NCI-H2029 (cell line): Measurements from ENCODE around the gene TRABD2B.

Experiments
- DNase-seq: peaks from one replicate; lab custom pipeline; 2025; lab: John Stamatoyannopoulos, UW

TRABD2B gene

DNA sequence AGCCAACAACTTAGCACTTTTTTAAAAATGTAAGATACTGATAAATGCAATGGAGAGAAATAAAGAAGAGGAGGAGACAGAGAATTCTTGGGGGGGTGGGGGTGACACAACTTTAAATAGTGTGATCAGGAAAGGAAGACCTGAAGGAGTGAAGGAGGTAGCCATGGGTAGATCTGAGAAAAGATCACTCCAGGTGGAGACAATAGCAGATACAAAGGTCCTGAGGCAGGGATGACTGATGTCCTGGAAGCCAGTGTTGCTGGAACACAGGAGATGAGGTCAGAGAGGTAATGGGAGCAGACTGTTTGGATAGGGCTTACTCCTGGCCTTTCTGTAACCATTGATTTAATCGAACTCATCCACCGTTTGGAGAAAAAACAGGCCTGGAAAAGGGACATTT, 24.6 kb upstream of the TRABD2B start:
- no peak for DNase-seq

DNA sequence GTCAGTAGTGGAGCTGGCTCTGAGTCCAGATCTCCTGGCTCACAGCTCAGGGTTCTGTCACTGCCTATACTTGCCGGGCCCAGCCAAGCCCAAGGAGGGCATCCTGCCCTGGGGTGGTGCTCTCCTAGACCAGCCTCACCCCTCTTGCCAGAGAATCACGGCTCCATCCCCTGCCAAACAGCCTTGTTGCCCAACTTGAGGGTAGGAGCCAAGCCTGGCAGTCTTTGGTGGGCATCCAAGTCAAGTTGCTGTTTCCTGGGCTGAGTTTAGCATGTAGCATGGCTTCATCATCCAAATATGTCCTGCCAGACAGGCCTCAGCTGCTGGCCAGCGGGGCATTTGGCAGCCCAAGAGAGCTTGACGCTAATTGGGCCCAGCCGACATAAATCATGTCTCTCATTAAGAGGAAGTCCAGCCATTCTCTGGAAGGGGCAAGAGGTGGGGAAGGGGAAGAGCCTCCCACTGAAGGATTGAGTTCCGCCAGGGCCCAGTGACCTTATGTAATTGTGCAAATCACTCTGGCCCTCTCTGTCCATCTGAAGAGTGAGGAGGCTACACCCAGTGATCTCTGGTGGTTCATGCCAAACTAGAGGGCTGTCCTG, 22.6 kb upstream of the TRABD2B start:
- DNase-seq: no peak

DNA sequence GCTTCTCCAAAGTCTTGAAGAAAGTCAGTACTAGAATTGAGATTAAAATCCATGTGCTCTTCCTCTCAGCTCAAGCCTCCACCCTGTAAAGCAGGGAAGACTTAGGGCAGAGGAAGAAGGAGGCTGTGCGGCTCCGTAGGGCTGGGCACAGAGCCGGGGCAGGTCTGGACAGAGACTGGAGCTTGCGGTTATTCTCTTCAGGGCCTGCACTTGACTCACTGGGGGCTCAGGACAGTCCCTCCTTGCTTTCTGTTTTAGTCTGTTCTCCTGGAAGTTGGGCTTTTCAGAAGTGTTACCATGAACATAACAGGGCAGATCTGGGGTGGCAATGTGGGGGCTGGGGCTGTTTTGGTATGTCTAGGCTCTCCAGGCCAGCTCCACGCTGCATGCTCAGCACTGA, 21.6 kb upstream of the TRABD2B start:
- no peak for DNase-seq

DNA sequence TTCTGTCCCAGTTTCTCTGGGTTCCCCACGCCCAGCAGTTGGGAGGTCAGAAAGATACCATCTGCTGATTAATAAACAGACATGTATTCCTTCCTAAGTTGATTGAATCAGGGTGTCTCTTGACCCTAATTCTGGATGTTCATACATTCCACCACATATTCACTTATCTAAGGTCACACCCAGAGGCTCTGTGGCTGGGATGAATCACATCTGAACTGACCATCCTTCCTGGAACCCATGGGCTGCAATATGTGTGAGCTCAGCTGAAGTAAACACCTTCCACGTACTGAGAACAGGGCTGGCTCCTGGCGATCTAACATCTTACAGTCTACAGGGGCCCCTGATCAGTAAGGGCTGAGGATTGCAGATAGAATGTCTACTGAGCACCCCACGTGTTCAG, 20.5 kb upstream of the TRABD2B start:
- no peak for DNase-seq

DNA sequence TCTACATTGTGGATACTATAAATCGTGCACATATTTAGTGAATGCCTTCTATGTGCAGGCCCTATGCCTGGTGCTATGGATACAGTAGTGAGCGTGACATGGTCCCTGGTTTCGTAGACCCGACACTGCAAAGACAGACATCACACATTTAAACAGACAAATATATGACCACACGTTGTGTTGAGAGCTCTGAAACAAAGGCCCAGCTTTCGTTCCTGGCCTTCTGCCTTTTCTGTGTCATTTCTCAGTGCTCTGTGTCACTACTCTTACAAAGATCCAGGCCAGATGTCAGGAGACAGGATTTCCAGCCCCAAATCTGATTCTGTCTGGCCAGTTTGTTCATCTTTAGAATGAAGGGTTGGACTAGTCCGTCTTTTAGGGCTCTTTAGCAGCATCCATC, 19.3 kb upstream of the TRABD2B start:
- DNase-seq: no peak

DNA sequence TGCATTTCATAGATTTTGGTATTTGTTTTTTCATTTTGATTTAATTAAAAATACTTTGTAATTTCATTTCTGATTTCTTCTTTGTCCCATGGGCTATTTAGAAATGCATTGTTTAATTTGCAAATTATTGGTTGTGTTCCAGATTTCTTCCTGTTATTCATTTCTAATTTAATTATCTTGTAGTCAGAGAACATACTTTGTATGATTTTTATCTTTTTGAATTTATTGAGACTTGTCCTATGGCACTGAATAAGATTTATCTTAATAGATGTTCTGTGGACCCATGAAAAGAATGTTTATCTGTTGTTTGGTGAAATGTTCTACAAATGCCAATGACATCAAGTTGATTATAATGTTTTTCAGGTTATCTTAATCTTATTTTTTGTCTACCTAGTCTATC, 16.1 kb upstream of the TRABD2B start:
- no peak for DNase-seq

DNA sequence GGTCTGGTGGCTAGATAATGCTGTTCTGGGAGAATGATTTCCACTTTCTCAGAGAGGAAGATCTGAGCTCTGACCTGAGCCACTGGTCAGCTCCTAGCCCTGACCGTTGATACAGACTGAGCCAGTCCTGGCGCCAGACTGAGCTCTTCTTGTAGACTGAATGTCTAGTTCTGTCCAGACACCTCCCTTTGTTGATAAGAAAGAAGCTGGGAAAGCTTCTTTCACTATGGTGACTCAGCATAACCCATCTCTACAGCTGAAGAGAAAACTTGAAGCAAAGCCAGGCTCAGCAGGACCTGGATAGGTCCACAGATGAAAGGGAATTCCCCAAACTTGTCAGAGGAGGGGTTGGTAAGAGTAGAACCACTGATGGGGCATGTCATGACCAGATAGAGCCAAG, 9.9 kb upstream of the TRABD2B start:
- DNase-seq: no peak

DNA sequence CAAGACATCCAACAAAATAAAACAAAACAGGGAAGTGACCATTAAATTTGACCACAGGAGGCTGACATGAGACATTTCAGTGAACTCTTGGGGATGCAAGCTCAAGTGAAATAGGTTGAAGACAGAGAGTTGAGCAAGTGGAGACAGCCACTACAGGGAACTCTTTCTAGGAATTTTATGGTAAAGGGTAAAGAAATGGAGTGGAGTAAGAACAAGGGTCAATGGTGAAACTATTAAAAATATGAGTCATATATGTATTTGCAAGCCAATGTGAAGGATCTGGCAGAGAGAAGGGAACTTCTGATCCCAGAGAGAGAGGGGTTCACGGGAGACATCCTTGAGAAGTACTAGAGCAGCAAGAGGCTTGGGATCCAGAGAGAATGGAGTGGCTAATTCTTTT, 9.1 kb upstream of the TRABD2B start:
- no peak for DNase-seq

DNA sequence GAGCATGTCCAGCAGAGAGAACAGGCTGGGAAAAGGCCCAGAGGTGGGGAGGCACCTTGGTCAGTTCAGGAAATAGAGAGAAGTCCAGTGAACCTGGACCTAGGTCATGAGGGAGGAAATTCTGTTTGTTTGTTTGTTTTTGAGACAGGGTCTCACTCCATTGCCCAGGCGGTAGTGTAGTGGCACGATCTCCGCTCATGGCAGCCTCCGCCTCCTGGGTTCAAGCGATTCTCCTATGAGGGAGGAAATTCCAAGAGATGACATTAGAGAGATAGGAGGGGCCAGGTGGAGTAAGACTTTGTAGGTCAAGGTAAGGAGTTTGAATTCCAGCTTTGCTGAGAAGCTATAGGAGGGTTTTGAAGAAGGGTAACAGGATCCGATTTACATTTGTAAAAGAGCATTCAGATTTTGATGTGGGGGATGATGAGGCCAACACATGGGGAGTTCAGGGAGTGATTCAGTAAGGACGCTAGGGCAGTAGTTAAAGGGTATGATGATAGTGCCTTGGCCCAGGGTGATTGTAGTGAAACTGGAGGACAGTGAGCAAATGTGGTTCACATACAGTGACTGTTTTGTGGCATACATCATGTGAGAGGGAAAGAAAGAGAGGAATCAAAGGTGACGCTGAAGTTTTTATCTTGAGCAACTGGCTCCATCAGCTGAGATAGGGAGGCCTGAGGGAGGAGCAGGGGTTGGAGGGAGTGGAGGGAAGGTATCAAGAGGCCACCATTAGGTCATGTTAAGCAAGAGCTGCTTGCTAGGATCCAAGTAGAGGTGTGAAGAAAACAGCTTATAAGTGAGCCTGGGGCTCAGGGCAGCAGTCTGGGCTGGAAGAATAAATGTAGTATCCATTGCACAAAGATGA, 8.3 kb upstream of the TRABD2B start:
- no peak for DNase-seq

DNA sequence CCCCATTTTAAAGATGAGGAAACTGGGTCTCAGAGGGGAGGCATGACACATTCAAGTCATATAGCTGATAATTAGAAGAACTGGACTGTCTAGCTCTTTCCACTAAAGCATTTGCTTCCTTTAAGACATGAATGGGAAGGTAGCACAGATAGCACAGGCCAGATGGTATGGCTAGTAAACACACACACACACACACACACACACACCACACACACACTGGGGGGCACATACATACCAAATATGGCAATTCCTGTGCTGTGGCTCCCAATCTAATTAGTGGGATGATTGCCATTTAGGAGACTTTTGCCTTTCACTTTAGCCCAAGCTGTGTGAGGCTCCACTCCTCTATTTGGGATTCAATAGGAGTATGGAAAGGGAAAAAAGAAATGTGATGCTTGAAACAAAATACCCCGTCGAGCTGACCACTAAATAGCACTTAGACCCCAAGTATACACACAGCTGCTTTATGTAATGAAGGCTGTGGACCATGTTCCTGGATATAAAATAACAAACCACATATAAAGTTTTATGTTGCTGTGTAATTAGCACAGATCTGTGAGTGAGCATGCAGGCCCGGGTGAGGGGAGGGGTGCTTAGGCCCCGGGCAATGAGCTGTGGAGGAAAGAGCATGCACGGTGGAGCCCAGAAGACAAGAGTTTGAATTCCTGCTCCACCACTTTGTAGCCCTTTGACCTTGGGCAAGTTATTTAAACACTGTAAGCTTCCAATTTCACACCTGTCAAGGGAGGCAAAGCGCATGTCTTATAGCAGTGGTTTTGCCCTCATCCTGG, 6.8 kb upstream of the TRABD2B start:
- peak; percentile 97 for DNase-seq

DNA sequence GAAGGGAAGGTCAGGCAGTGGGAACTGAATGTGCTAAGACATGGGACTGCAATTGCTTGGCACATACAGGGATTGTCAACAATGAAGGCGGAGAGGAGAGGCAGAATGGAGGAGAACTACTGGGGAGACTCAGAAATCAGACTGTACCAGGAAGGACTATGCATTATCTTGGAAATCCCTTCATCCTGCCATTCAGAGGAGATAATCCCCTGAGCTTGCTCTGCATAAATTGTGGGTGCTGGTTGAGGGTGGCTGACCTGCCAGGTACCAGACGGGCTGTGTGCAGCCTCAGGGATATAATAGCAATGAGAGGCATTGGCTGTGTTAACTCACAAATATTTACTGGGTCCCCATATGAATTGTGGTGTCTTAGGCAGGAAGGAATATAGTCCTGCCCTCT, 5.0 kb upstream of the TRABD2B start:
- DNase-seq: no peak

DNA sequence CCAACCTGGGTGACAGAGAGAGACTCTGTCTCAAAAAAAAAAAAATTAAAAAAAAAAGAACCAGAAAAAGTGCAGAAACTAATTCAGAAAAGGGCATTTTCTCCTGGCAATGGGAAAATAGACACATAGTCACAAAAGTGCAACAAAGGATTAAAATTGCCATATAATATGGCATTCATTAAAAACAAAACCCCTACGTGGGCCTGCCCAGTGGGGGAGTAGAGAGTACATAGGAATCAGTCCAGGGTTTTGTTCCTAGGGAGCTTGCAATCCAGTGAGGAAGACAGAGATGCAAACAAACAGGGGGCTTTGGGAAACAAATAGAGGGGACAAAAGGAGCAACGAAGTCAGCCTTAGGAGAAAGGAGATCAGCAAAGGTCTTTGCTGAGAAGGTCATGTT, 4.5 kb upstream of the TRABD2B start:
- no peak for DNase-seq

DNA sequence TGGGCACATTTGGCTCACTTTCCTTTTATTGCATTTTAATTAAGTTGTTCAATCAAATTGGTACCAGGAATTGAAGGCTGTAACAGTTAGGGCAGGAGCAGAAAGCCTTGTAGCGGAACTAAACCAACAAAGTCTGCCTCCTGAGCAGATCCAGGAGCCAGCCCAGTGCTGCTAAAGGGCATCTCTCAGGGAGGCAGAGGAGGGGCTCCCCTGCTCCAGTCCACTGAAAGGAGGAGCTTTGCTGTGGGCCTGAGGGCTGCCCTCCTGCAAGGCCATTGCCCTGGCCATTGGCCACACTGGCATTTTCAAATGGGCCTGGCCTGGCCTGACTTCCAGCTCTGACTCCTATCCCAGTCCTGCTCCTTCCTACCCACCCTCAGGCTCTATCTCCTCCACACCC, 3.7 kb upstream of the TRABD2B start:
- no peak for DNase-seq

DNA sequence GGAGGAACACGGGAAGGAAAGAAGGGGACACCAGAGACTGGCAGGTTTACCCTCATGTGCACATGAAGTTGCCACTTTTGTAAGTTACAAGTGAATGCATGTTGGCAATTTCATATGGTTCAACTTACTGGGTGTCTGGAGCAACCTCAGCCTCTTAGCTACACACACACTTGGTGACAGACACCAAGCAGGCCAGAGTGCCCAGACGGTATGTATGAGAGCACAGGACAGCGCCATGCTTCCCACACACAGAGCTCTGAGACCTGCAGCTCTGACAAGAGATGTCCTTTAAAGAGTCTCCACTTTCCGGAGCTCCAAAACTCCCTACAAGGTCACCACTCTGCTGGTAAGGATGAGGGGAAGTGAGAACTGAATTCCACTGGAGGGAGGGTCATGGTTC, 1.9 kb upstream of the TRABD2B start:
- no peak for DNase-seq

DNA sequence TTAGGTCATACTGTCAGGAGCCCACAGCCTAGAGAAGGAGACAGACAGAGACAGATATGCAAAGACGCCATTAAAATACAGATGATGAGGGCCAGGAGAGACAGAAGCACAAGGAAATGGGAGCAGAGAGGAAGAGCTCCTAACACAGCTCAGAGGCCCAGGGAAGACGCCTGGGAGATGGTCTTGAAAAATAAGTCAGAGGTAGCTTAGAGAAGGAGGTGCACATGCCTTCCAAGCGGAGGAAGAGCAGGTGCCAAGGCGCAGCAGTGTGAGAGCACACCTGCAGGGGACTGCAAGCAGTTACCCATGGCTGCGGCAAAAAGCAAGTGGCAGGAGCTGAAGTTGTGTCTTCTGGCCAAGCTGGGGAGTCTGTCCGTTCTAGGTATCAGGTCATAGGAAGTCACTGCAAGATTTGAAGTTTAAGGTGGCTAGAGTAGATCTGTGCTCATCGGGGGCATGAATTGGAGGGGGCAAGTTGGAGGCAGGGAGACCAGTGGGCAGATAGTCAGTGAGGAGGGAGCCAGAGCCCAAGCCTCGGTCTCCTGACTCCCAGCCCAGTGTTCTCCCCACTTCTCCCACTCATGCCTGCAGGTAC, 1.3 kb upstream of the TRABD2B start:
- no peak for DNase-seq

DNA sequence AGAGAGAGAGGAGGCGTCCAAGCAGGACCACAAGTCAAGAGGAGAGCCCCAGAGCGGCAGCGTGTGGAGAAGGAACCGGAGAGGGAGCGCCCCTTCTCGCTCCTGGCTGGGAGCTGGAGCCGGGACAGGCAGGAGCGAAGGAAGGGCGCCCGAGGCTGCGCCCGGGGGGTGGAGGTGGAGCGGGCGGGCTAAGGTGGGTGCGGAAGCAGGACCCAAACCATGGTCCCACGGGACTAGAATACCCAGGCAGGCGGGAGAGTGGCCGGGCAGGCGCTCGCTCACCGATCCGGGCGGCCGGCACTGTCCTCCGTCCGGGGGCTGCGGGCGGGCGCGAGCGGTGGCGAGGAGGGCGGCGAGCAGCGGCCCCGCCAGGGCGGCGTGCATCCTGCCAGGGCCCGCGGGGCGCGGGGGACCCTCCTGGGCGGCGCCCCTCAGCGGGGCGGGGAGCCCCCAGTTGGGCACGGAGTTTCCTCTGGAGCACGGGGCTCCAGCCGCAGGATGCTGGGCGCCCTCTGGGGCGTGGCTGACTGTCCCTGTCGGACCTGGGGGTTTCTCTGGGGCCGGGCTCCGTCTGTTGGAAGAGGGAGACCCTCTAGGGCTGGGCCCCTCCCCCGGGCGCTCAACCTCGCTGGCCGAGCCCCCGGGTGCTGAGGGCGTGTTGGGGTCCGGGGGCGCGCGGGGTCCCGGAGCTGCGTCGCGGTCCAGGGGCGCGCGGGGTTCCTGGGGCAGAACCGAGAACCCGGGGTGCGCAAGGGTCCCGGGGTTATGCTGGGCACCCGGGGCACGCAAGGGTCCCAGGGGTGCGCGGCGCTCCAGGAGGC, 569 bp downstream of the TRABD2B start:
- DNase-seq: no peak

DNA sequence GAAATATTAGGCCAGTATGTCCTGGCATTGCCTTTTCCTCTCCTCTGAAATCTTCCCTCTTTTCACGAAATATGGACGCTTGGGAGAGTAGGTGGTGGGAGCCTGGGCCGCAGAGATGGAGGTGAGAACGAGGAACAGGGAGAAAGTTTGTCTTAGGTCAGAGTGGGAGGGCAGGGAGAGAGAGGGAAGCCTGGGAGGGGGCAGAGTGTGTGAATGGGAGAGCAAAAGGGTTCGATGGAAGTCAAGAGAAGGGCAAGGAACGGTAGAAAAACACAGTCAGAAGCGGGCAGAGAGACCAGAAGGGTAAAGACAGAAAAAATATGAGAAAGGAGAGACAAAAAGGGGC, 1.2 kb downstream of the TRABD2B start:
- DNase-seq: no peak

DNA sequence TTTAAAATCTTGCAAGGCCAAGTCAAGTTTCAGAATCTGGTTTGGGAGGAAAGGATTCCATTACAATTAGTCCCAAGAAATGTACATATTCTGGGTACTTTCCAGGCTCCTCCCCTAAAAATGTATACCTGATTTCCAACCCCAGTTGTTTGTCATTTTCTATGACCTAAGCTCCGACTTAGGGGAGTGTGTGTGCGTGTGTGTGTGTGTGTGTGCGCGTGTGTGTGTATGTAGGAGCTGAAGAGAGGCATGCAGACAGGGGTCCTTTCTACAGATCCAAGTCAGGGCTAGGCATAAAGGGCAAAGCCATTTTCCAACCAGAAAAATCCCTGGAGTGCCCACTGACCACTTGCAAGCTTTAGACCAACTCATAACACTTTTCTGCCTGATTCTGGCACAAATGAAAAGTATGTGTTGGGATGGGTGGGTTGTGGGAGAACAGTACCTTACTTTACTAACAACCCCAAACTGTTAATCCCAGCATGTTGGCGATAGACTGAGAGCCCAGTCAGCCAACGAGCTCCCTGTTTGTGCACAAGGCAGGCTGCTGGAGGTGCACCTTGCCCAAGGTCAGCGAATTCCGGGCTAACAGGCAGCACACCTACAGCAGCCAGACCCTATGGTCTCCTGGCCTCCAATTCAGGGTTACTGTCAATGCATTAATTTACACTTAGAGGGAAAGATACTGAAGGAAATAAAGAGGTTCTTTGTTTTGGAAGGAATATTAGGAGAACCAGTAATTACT, 1.7 kb downstream of the TRABD2B start:
- DNase-seq: no peak

DNA sequence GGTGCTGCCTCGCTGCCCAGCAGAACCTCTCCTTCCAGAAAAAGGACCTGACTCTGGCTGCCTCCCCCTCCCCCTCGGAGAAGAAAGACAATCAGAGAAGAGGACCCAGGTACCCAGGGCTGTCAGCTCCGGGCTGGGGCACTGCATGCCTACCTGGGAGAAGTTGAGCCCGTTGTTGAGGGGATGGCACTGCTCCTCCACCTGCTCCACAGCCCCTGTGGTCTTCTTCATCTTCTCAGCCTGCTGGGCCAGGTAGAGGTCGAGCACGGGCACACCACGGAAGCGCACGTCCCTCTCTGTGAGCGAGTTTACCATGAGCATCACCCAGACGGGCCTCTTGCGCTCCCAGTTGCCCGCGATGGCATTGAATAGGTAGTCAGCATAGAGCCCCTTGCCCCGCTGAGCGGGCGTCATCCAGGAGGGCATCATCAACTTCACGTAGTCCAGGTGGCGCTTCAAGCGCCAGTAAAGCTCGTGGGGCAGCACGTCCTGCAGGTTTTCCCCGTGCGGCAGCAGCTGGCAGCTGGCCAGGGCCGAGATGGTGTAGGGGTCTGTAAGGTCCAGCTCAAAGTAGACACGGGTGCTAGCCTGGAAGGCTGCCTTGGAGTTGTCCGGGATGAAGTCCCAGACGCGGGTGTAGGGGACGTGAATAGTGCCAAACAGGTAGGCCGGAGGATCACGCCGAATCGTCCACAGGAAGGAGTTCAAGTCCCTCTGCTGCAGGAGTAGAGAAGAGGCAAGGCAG, 3.1 kb downstream of the TRABD2B start:
- no peak for DNase-seq

DNA sequence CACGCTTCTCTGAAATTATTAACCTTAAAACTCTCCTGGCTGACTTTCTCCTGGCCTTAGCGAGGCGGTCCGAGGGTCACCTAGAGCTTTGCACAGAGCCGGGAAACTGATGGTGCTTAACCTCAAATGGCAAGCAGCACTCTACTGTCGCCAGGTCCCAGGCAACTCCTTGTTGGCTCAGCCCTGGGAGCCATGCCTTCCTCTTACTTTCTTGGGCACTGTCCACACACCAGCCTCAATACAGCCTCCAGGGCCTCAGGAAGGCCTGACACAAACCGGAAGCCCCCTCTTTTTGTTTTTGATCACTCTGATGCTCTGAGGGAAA, 3.8 kb downstream of the TRABD2B start:
- no peak for DNase-seq
